HG02798 (cell line): ENCODE measurements around the gene NUP210.

Experiments
- ATAC-seq: cut with Tn5 transposase; IDR thresholded peaks from one replicate; pipeline ENCODE4 v1.9.1; 2021; ENCODE audit warnings: mild to moderate bottlenecking; ENCODE audit not compliant: unreplicated experiment, poor library complexity

Gene NUP210

DNA sequence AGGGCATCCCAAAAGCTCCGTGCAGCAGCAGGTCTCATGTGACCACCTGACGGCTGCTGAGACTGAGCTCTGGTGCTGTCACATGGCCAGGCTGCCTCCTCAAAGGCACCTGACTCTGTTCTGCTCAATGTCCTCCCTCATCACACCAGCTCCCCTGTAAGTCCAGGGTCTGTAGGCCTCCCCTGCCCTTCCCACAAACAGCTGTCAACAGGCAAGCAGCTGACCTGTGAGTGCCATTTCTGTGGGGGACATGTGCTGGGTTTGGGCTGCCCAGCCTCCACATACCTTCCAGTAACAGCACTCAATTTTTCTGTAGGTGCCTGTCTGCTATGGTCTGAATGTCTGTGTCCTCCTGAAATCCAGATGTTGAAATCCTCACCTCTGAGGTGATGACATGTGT is 11.2 kb downstream of the NUP210 start:
- no peak for ATAC-seq

DNA sequence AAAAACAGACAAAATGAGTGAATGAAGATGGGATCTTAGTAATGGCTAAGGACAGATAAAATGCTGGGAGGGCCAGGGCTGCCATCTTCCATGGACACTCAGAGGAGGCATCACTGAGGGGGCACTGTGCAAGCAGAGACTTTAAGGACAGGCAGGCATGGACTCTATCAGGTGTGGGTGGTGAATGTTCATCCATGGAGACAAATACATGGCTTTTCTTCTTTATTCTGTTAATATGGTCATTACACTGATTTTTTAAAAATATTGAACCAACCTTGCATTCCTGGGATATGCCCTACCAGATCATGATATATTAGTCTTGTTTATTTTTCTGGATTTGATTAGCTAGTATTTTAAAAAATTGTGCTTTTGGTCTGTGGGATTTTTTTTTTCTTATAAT is 12.2 kb downstream of the NUP210 start:
- no peak for ATAC-seq

DNA sequence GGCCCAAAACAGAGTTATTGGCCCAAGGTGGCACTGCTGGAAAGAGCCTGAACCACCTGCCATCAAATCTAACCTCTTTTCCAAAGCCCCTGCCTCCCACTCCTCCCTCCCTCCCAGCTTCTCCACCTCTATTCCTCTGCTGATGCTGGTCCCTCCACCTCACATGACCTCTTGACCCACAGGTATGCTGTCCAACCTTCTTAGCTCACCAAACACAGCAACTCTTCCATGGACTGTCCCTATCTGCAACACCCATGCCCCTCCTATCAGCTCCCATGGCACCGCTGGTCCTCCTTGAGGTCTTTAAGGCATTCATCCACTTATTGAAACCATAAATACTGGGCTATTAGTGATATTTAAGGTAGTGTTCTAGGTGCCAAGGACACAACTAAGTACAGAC is 12.6 kb downstream of the NUP210 start:
- ATAC-seq, result no peak

DNA sequence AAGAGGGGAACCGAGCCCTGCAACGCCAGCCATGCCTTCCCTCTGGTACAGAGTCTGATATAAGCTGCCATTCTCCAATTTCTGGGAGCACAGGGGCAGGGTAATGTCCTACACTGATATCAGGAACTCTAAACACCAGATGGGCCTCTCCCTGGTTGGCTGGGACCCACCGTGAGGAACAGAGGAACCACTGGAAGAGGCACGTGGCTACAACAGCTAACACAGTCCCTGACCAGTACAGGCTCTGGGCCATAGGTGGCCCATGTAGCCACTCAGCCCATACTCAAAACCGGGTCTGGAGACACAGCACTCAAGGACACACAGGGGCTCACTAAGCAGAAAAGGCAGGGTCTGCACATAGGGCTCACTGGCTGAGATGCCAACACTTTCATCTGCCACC is 13.9 kb downstream of the NUP210 start:
- no peak for ATAC-seq

DNA sequence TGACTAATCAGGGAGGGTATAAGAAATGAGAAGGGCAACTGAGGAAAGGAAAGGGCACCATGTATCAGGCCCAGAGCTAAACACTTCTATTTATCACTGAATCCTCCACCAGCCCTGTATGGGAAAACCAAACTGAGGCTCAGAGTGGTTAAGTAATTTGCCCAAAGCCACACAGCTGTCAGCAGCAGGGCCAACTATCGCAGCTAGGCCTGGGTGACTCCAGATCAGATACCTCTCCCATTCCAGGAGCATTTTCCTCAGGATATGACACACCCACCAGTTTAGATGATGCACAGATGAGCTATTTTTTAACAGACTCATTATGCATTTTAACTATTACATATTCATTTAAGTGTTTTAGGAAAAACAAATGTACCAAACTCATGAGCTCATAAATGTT is 14.5 kb downstream of the NUP210 start:
- ATAC-seq, result no peak

DNA sequence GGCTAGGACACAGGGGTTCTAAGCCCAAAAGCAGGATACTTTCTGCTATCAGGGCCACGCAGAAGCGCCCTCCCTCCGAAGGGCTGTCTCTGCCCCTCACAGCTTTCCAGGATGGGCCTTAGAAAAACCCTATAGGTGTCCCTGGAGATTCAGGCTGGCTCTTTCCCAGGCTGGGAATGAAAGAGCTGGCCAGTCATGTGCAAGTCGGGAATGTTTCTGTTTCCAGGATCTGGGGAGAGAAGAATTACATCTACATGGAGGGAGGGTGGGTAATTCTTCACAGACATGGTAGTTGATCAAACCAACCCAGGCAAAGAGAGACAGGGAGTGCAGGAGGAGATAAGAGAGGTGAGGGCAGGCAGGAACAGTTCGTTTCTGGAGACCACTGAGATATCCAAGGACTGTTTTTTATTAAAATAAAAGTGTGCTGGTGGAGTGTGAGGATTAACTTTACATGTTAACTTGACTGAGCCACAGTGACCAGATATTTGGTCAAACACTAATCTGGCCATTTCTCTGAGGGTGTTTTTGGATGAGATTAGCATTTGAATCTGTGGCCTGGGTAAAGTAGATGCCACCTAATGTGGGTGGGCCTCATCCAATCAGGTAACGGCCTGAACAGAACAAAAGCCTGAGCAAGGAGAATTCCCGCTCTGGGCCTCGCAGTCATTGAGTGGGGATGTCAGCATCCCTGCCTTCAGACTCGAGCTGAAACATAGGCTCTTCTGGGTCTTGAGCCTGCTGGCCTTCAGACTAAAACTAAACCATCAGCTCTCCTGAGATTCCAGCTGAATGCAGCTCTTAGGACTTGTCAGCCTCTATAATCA is 15.3 kb downstream of the NUP210 start:
- ATAC-seq, result no peak

DNA sequence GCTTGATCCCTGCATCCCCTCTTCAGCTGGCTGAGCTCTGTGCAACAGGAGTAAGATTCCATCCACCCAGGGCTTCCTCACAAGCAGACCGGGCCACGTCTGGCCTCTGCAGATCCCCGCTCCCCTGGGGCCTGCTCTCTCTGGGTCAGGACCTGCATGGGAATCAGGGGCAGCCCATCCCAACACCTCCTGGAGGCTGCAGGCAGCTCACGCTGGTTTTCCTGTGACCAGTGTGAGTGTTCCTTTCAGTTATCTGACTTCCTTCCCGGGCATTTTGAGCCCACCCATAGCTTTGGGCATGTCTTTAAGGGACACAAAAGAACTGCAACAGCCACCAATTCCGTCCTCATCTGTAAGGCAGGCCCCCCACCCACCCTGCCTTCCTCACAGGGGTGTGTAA is 16.3 kb downstream of the NUP210 start:
- ATAC-seq, result no peak

DNA sequence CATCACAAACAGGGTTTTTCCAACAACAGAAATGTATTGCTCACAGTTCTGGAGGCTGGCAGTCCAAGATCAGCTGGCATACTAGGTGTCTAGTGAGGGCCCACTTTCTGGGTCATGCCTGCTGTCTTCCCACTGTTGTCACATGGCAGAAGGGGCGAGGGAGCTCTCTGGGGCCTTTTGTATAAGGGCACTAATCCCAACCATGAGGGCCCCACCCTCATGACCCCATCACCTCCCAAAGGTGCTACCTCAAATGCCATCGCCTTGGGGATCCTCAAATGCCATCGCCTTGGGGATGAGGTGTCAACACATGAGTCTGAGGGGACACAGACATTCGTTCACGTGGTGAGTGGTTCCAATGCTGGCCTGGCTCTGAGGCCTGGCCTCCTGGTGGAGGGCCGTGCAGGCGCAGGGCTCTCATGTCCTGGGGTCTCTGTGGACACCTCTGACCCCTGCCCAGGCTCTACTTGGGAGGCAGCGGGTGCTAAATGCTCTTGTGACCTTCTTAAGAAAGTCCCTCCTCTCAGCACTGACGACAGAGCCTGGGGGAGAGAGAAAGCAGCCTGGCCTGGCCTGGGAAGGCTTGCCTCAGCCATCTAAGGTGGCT is 16.8 kb downstream of the NUP210 start:
- no peak for ATAC-seq

DNA sequence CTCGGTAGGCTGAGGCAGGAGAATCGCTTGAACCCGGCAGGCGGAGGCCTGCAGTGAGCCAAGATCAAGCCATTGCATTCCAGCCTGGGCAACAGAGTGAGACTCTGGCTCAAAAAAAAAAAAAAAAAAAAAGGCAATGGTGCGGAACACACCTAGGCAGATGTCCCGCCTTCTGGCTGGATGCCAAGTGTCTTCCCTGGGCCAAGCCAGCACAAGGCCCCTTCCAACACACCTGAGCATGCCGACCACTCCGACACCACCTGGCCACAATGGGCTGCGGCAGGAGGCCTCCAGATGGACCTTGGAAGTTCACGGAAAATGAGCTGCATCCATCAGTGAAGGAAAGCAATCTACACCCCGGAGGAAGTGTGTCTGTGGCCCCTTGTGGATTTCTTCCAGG is 19.0 kb downstream of the NUP210 start:
- no peak for ATAC-seq

DNA sequence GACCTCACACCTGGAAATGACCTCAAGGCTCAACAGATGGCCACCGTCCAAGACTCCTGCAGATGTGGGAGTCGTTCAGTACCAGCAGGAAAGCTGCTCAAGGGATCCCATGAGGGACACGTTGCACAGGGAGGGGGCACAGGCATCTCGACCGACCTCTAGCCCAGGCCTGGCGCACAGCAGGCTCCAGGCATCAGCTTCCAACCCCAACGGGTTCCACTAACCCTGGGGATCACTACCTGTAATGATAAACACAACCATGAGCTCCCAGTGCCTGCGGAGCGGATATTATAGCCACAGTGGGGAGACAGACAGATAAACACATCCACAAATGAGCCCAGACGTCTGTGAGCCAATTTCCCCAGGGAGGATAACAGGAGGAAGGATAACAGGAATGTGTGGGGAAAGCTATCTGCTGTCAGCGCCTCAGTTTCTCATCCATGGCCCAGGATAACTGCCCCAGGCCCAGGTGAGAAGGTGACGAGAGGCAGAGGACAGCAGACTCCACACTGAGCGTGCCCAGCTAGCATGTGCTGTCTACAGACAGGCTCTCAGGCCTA is 19.9 kb downstream of the NUP210 start:
- ATAC-seq, result no peak

DNA sequence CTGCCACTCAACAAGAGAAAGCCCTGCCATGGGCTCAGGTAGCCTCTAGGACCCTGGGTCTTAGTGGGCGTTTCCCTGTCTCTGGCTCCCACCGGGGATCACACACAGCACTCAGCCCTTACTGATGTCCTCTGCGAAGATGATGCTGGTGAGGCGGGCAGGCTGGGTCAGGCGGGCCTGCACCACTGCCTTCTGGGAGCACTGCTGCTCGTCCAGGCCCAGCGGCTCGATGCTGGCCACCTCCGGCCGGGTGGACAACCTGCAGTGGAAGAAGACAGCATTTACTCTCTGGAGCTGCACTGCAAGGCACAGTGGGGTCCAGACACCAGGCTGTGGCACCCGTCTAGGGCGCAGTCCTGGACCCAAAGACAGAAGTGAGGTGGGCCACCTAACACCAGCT is 20.5 kb downstream of the NUP210 start:
- no peak for ATAC-seq

DNA sequence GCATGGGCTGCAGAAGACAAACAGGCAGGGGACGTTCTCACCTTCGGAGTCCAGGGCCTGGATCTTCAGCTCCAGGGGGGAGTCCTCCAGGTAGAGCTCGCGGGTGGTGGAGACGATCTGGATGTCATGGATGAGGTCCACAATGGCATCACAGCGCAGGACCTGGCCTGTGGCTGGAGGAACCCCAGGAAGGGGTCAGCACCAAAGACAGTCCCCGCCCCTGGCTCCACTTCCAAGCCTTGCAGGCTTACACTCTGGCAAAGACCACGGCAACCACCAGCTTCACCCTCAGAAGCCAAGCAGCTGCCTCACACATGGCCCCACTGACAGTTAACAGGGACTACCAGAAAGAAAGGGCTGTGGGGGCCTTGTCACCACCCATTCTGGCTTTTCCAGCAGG is 22.8 kb downstream of the NUP210 start:
- ATAC-seq, result no peak

DNA sequence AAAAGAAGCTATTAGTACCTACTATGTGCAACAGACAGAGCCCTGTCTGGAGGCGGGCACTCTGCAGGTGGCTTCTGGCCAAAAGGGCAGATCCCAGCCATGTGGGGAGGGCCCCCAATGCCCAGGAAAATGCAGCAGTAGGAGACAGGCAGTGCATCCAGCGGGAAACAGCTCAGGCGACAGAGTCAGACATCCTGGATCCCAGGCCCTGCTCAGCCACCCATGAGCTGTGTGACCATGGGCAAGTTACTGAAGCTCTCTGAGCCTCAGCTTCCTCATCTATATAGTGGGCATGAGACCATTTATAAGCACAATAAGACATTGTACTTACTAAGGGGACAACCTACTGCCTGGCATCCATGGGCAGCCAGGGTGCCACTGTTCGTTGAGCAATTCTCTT is 25.8 kb downstream of the NUP210 start:
- ATAC-seq, result no peak

DNA sequence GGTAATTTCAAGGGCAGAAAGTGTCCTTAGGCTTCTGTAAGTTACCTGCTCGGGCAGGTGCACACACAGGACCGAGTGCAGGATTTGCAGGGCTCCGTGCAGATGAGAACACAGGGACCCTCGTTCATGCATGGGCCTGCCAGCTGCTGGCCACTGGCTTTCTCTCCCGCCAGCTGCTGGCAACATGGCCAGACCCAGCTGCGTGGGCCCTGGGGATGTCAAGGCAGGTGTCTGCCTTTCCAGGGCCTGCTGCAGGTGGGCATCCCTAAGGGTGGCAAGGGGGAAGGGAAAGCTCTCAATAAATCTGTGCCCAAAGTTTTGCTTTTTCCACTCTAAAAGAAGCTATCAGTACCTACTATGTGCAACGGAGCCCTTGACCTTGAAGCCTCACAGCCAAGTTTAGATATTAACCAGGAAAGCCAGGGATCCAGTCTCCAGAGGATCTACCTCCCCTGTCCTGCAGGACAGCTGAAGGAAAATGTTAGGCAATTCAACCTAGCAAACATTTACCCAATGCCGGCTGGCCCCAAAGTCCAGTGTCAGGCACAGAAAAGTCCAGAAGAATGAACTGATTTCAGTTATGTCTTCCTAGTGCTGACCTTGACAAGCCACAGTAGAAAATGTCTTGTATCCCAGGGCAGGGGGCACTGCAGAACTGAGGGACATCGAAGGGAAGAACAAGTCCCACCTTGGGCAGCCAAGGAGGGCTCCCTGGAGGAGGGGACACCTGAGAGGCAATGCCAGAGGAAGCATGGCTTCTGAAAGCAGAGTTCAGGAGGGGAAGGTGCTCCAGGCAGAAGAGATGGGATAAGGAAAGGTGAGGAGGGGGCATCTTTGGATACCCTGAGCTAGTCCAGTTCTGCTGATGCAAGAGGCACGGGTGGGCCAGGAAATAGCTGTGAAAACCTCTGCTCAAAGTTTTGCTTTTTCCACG is 26.4 kb downstream of the NUP210 start:
- no peak for ATAC-seq

DNA sequence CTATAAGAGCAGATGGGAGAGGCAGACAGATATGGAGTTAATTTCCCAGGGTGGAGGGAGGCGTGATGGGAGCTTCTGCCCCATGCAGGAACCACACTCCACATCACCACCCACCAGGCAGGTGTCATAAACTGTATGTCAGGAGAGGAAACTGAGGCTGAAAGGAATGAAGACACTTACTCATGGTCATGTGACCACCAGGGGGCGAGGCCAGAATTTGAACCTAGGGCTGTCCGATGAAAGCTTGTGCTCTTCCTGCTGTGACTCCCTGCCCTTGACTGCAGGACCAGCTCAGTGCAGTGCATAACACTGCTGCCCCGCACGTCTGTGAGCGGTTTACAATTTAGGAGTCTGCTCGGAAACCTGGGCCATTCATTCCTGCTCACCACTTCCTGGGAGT is 28.8 kb downstream of the NUP210 start:
- ATAC-seq, result no peak

DNA sequence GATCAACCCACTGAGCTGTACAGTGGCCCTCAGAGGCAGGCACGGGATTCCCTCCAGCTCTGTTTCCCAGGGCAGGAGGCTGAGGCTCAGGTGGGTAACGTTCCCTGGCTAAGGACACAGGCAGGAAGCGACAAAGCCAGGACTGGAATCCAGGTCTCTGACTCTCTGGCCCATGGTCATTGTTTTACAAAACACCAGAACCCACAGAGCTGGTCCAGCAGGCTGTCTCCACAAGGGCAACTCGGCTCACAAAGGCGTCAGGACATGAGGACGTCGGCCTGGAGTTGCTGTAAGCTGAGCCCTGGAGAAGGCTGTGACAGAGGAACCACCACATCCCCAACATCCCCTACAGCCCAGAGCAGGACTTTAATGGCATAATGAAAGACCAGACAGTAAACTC is 30.7 kb downstream of the NUP210 start:
- ATAC-seq, result no peak

DNA sequence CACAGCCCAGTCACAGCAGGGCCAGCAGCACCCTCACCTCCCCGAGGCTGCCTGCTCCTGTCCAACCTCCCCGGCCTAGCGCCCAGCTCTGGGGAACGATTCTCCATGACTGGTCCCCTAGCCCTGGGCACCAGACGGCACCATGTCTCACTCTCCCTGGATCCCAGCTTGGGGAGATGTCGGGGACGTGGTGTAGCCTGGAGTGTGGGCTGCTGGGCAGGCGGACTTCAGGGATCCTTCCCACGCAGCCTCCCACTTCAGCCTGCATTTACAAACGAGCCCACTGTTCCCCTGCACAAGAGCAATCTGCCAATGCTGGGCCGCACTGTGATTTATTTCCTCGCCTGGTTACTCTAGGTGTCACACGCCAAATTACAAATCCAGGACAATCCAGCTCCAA is 31.3 kb downstream of the NUP210 start:
- ATAC-seq, result no peak

DNA sequence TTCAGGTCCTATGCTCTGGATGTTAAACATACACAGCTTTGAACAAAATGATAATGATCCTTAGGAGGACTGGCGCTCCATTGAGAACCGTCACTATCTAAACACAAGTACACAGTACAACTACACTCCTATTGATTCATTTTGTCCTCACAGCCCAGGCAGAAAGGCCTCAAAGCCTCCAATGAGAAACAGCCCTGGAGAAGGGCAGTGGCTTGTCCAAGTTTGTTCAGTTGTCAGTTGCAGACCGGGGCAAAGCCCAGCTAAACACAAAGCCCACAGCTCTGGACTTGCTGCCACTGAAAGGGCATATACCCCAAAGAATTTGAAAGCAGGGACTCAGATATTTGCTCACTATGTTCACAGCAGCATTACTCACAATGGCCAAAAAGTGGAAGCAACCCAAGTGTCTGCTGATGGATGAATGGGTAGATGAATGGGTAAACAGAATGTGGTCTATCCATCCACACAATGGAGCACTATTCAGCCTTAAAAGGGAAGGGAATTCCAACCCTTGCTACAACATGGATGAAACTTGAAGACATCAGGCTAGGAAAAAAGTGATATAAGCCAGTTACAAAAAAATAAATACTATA is 34.7 kb downstream of the NUP210 start:
- ATAC-seq, result no peak

DNA sequence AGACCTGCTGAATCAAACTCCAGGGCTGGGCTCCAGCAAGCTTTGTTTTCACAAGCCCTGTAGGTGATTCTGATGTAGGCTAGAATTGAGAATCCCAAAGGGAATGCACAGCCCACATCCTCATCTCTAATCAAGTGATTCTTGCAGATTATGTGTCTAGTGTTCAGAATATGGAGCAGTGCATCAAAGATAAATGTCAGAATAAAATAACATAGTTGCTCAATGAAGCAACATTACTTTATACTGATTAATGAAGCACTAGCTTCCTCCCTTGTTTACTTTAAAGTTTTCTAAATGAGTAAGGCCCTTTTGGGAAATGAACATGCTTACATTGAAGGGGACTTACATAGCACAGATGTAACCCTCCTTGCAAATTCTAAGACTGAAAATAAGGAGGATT is 39.2 kb downstream of the NUP210 start:
- ATAC-seq, result no peak

DNA sequence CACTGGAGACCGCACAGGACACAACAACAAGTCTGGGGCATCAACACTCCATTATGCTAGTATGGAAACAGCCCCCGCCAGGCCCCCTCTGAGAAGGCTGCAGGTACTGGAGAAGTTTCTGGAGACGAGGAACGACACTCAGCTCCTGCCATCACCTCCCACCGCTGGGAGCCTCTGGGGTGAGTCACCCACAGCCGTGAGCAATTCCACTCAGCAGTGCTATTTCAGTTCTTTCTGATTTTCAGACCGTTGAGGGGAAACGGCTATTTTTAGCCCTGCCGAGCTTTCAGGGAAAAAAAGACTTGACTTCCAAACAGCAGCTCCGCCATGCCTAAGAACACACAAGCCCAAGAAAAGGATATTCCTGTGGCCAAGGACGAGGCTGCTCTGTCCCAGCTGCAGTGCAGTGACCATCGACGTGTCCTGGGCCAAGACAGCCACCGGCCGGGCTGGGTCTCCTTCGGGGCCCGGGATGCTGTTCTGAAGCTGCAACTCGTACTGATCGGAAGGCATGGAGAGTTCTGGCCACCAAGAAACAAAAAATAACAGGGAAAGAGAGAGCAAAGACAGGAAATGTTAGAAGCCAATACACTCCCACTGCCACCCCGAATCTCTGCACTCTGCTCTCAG is 40.8 kb downstream of the NUP210 start:
- no peak for ATAC-seq
